MCF 10A (cell line): ENCODE results near the gene DCLRE1B. TPM values are rescaled to one million over a fixed set of nuclear protein-coding genes. Genes with fewer than 3 reads are reported as not detected.

Experiments used
- BruUV-seq: library from RNA; stranded (reverse); fragments of 400-500 nt; replicated peaks from 2 replicates; lab custom pipeline; 2021; lab: Mats Ljungman, UMichigan
- CTCF ChIA-PET: fragments of 300-600 bp; sonication (Branson Sonifier 250); formaldehyde crosslinking; extraction: SDS; loops from one replicate; lab custom pipeline; 2021; ENCODE audit warnings: antibody characterized with exemption, inconsistent platforms; lab: Yijun Ruan, JAX
- POLR2A ChIA-PET: fragments of 300-600, 350-650 bp; sonication (Branson Sonifier 250); formaldehyde crosslinking; extraction: SDS; loops from one replicate; lab custom pipeline; 2020; ENCODE audit warnings: antibody characterized with exemption, inconsistent platforms; lab: Yijun Ruan, JAX
- DNase-seq: peaks from one replicate; pipeline ENCODE4 v3.0.0-alpha.2; 2018; ENCODE audit not compliant: unreplicated experiment
- H3K27ac Mint-ChIP-seq: one replicate; pipeline ENCODE4 v1.8.0; 2022; ENCODE audit warnings: mild to moderate bottlenecking, low read depth, mixed read lengths; ENCODE audit not compliant: unreplicated experiment
- H3K27me3 Mint-ChIP-seq: one replicate; pipeline ENCODE4 v1.8.0; 2022; ENCODE audit warnings: mixed read lengths; ENCODE audit not compliant: insufficient read depth, unreplicated experiment
- H3K36me3 Mint-ChIP-seq: one replicate; pipeline ENCODE4 v1.8.0; 2022; ENCODE audit warnings: mild to moderate bottlenecking, moderate library complexity, mixed read lengths; ENCODE audit not compliant: insufficient read depth, unreplicated experiment
- H3K4me1 Mint-ChIP-seq: one replicate; pipeline ENCODE4 v1.8.0; 2022; ENCODE audit warnings: mixed read lengths; ENCODE audit not compliant: insufficient read depth, unreplicated experiment
- H3K4me3 Mint-ChIP-seq: one replicate; pipeline ENCODE4 v1.8.0; 2022; ENCODE audit warnings: mild to moderate bottlenecking, moderate library complexity, mixed read lengths; ENCODE audit not compliant: unreplicated experiment
- H3K9me3 Mint-ChIP-seq: one replicate; pipeline ENCODE4 v1.8.0; 2022; ENCODE audit warnings: mixed read lengths; ENCODE audit not compliant: unreplicated experiment
- intact Hi-C: fragments of 100-400 bp; cut with micrococcal nuclease; formaldehyde crosslinking; loops from 2 replicates; pipeline ENCODE4 v1.14.1; 2022
- total RNA-seq: library from RNA; stranded (reverse); gene quantifications from 2 replicates; pipeline ENCODE4 v1.2.3, GENCODE V29; 2022
- TF ChIP-seq, protein P1 (sequence below): fragments of 200-600 bp; IDR thresholded peaks from one replicate; pipeline ENCODE4 v1.8.0; 2022; ENCODE audit warnings: antibody characterized with exemption, mild to moderate bottlenecking; ENCODE audit not compliant: unreplicated experiment

Gene DCLRE1B
- total RNA-seq, 1 experiment from 2014 or later: 8.1 TPM

DNA sequence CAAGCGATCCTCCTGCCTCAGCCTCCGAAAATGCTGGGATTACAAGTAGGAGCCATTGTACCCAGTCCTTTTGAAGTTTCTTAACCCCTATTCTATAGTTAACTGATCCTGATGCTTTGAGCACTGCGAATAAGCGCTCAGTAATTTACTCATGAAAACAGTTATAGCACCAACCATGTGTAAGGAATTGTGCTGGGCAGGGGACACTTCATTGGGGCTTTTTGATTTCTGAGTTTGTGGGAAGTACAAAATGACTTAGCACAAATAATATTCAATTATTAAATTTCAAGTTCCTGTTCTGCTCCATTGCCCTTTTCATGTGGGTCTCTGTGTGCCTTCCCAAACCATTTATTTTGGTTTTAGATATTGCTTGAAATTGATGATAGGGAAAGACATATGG, 17.8 kb downstream of the DCLRE1B start:
- TF ChIP-seq, protein P1, sequence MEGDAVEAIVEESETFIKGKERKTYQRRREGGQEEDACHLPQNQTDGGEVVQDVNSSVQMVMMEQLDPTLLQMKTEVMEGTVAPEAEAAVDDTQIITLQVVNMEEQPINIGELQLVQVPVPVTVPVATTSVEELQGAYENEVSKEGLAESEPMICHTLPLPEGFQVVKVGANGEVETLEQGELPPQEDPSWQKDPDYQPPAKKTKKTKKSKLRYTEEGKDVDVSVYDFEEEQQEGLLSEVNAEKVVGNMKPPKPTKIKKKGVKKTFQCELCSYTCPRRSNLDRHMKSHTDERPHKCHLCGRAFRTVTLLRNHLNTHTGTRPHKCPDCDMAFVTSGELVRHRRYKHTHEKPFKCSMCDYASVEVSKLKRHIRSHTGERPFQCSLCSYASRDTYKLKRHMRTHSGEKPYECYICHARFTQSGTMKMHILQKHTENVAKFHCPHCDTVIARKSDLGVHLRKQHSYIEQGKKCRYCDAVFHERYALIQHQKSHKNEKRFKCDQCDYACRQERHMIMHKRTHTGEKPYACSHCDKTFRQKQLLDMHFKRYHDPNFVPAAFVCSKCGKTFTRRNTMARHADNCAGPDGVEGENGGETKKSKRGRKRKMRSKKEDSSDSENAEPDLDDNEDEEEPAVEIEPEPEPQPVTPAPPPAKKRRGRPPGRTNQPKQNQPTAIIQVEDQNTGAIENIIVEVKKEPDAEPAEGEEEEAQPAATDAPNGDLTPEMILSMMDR: no peak
- ChIA-PET CTCF (no interaction called here), POLR2A (no interaction called here)
- Mint-ChIP-seq H3K27me3 (no peaks in the 10 kb centered on the region), H3K27ac (no peak overlapping the region), H3K4me1 (peaks cover 11% of the 10 kb centered on the region), H3K36me3 (no peaks in the 10 kb centered on the region), H3K4me3 (no peak overlapping the region), H3K9me3 (no peaks in the 10 kb centered on the region)
- no peak for DNase-seq
- intact Hi-C loops: no loop called here
- BruUV-seq: no TSS peak

DNA sequence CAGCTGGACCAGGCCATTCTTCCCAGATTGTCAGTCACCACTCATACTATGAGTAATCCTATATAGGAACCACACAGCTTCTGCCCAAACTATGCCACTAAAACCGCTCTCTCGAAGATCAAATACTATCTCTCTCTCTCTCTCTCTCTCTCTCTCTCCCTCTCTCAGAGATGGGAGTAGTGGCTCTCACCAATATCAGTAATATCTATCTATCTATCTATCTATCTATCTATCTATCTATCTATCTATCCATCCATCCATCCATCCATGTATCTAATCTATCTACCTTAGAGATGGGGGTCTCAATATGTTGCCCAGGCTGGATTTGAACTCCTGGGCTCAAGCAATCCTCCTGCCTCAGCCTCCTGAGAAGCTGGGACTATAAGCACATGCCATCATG, 19.3 kb downstream of the DCLRE1B start:
- Mint-ChIP-seq H3K27me3 (no peaks in the 10 kb centered on the region), H3K36me3 (no peaks in the 10 kb centered on the region), H3K4me3 (no peak overlapping the region), H3K4me1 (peaks cover 13% of the 10 kb centered on the region), H3K27ac (no peak overlapping the region), H3K9me3 (no peaks in the 10 kb centered on the region)
- TF ChIP-seq, protein P1: no peak
- no TSS peak for BruUV-seq
- intact Hi-C loops: no loop called here
- POLR2A ChIA-PET: interaction anchor here (0.5 to 9.2 kb wide), 3 partner anchors 17 to 844 kb away, joined by 3 to 228 read pairs (median 3); partner anchors contain the start of genes AP4B1 and DCLRE1B
- no peak for DNase-seq
- CTCF ChIA-PET: interaction anchor here (0.6 to 1.0 kb wide), 3 partner anchors 12 to 980 kb away, joined by 3 read pairs; no protein-coding TSS in a partner anchor

DNA sequence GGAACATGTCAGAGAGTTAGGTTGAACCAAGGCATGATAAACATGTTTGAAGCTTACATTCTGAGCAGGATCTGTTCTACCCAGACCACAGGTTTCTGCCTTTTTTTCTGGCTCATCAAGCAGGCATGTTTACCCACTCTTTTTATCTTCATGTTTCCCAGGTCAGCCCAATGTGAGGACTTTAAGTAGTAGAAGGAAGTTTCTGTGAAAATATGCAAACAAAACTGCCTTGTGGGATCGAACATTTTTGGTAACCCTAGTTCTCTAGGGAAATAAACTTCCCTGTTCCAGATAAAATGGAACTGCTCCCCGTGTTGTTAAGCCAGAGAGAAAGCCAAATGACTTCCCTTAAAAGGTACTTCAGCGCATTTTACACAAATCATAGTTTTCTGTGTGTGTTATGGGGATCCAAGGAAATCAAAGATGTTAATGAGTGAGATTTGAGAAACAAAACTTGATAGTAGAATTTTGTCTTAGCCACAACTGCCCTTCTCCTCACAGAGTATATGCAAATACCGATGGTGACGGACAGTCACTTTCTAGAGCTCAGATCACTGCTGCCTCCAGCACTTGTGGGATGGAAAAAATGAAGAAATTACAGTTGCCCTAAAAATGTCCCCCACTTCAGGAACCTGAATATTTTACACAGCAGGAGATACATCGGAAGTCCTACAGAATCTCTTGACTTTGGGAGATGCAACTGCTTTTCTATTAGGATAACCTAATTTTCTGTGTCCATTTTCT, 23.2 kb downstream of the DCLRE1B start:
- H3K36me3 Mint-ChIP-seq: peaks cover 4% of the 10 kb centered on the region
- no peak for DNase-seq
- H3K9me3 Mint-ChIP-seq: no peaks in the 10 kb centered on the region
- ChIA-PET CTCF (interaction anchor here (0.6 to 5.3 kb wide), 7 partner anchors 15 to 1212 kb away, joined by 3 to 48 read pairs (median 4); partner anchors contain the start of genes AP4B1 and DCLRE1B), POLR2A (interaction anchor here (0.5 to 9.2 kb wide), 15 partner anchors 8 to 829 kb away, joined by 3 to 228 read pairs (median 5); partner anchors contain the start of genes AP4B1, CSDE1, DCLRE1B and OLFML3)
- peaks cover 40% of the 10 kb centered on the region for H3K4me1 Mint-ChIP-seq
- peak overlapping the region; percentile 95 for H3K4me3 Mint-ChIP-seq
- TF ChIP-seq, protein P1: no peak
- no peaks in the 10 kb centered on the region for H3K27me3 Mint-ChIP-seq
- intact Hi-C loops: no loop called here
- BruUV-seq: no TSS peak
- peak overlapping the region; percentile 97 for H3K27ac Mint-ChIP-seq
